Stomach (tissue), 9 donors: Measurements from ENCODE around the gene CHKB. TPM values are rescaled to one million over a fixed set of nuclear protein-coding genes. Genes with fewer than 3 reads are reported as not detected.

Experiments
- DNase-seq, 2 donors: peaks; one replicate each; pipeline versions ENCODE4 v3.0.0 to v3.0.0-alpha.2; 2013 to 2019
- H3K27ac ChIP-seq, 5 donors: fragments of 200-600 bp in 4 of 5; sonication (generic) in 4 of 5; one replicate each; pipeline ENCODE4 v1.5.1; 2013 to 2019; ENCODE audit warnings: mild to moderate bottlenecking in 1 of 5, moderate library complexity in 1 of 5
- H3K27me3 ChIP-seq, 3 donors: fragments of 200-600 bp; sonication (generic); one replicate each; pipeline ENCODE4 v1.5.1; 2017 to 2019; ENCODE audit warnings: mixed run types in 1 of 3
- H3K36me3 ChIP-seq, 4 donors: fragments of 200-600 bp; sonication (generic); 1 replicate in 3 of 4; 2 replicates in 1 of 4; pipeline ENCODE4 v1.5.1; 2016 to 2019
- H3K4me1 ChIP-seq, 4 donors: fragments of 200-600 bp; sonication (generic); one replicate each; pipeline ENCODE4 v1.5.1; 2016 to 2019
- H3K4me3 ChIP-seq, 4 donors: fragments of 200-600 bp; sonication (generic) in 3 of 4; one replicate each; pipeline ENCODE4 v1.5.1; 2016 to 2019; ENCODE audit warnings: mild to moderate bottlenecking in 1 of 4
- H3K9me3 ChIP-seq, 4 donors: fragments of 200-600 bp; sonication (generic); one replicate each; pipeline ENCODE4 v1.5.1; 2016 to 2019
- EP300 ChIP-seq: sonication (generic); formaldehyde crosslinking; IDR thresholded peaks from one replicate; pipeline ENCODE4 v1.6.1; 2017; ENCODE audit warnings: antibody characterized with exemption
- POLR2A ChIP-seq, 4 donors: fragments of 450-650 bp; IDR thresholded peaks; one replicate each; pipeline ENCODE4 v1.6.1; 2016; ENCODE audit warnings: antibody characterized with exemption in 4 of 4, control low read depth in 2 of 4, mild to moderate bottlenecking in 1 of 4, moderate library complexity in 1 of 4
- POLR2AphosphoS5 ChIP-seq, 3 donors: sonication (generic); formaldehyde crosslinking; IDR thresholded peaks; one replicate each; pipeline ENCODE4 v1.6.1; 2016; ENCODE audit warnings: antibody characterized with exemption in 3 of 3
- WGBS, 5 donors: extraction: QIAGEN DNeasy Blood & Tissue Kit in 3 of 5; methylation state at CpG; one replicate each; pipeline versions ENCODE4 v1.1.5 to v1.1.7; 2013 to 2018; 5-methylcytosine and 5-hydroxymethylcytosine counted together
- intact Hi-C: fragments of 100-400 bp; cut with DNase I; formaldehyde crosslinking; loops from one replicate; pipeline ENCODE4 v1.15.1; 2023; ENCODE audit warnings: low total_unique reads
- polyA plus RNA-seq, 3 donors: library from polyadenylated mRNA; stranded (reverse); fragments of 200-250 nt; gene quantifications; one replicate each; pipeline ENCODE4 v1.2.3, GENCODE V29; 2013
- total RNA-seq, 5 donors: library from RNA; depleted of rRNA; stranded (reverse); fragments of >200 nt; gene quantifications; one replicate each; pipeline versions ENCODE4 v1.1.0 to v1.2.3, GENCODE V29; 2014 to 2016
- TF ChIP-seq, protein P1 (sequence below), 7 experiments: fragments of 450-650 bp in 4 of 7; fragments of 200-600 bp in 3 of 7; sonication (generic) in 3 of 7; IDR thresholded peaks; one replicate each; pipeline ENCODE4 v1.5.1; 2016 to 2019; ENCODE audit warnings: antibody characterized with exemption in 7 of 7, control low read depth in 2 of 7, mild to moderate bottlenecking in 1 of 7
- donor health status: healthy with polysubstance abuse.
- donor health status: Bipolar disorder and iron deficiency.
- donor health status: healthy.

The CHKB gene
- total and polyA plus RNA-seq, 8 donors, result 31.9 to 283 (median 118) TPM

DNA sequence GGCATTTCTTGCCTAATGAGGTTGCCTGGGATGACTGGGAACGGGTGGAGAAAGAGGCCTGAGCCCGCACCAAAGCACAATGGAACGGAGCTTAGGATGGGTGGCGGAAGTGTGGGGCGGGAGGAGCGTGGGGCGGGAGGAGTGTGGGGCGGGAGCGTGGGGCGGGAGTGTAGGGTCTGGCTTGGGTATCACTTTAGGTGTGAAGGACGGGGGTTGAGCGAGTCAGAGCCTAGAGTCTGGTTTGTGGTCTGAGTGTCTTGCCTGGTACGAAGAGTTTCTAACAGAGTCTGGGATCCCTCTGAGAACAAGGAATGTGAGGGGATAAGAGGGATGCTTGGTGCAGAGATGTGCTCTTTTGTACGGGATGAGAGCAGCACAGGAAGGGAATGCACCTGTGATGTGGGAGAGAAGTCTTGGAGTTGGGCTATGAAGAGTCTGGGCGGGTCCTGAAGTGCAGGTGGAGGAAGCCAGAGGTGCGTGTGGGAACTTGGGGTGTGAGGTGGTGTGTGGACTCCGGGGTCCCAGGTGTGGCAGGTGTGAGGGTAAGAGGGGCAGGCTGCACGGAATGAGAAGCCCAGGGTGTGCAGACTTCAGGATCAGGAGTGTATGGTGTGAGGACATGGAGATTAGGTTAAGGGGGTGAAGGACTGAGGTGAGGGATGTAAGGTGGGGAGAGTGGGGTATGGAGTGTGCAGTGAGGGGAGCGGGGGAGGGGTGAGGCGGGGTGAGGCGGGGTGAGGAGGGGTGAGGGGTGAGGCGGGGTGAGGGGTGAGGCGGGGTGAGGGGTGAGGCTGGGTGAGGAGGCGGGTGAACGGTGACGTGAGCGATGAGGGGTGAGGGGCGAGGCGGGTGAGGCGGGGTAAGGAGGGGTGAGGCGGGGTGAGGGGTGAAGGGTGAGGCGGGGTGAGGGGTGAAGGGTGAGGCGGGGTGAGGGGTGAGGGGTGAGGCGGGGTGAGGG is 21.0 kb downstream of the CHKB start:
- Histone ChIP-seq H3K27ac (no peak overlapping the region), H3K36me3 (no peaks in the 10 kb centered on the region), H3K4me3 (no peak overlapping the region), H3K4me1 (peaks cover 8 to 18% (median 16%) of the 10 kb centered on the region in 4 donors), H3K27me3 (no peaks in the 10 kb centered on the region), H3K9me3 (no peaks in the 10 kb centered on the region)
- DNase-seq, result no peak
- WGBS, 5 donors, result 60 to 72% (median 69%) methylated on average over 18 to 30 of the region's 34 CpGs
- intact Hi-C loops, result no loop called here
- TF ChIP-seq EP300, result no peak
- no peak for TF ChIP-seq POLR2AphosphoS5 (IDR thresholded peaks at IDR 0.05)
- TF ChIP-seq, protein P1, sequence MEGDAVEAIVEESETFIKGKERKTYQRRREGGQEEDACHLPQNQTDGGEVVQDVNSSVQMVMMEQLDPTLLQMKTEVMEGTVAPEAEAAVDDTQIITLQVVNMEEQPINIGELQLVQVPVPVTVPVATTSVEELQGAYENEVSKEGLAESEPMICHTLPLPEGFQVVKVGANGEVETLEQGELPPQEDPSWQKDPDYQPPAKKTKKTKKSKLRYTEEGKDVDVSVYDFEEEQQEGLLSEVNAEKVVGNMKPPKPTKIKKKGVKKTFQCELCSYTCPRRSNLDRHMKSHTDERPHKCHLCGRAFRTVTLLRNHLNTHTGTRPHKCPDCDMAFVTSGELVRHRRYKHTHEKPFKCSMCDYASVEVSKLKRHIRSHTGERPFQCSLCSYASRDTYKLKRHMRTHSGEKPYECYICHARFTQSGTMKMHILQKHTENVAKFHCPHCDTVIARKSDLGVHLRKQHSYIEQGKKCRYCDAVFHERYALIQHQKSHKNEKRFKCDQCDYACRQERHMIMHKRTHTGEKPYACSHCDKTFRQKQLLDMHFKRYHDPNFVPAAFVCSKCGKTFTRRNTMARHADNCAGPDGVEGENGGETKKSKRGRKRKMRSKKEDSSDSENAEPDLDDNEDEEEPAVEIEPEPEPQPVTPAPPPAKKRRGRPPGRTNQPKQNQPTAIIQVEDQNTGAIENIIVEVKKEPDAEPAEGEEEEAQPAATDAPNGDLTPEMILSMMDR (IDR thresholded peaks at IDR 0.05), result no peak
- no peak for TF ChIP-seq POLR2A (IDR thresholded peaks at IDR 0.05)

DNA sequence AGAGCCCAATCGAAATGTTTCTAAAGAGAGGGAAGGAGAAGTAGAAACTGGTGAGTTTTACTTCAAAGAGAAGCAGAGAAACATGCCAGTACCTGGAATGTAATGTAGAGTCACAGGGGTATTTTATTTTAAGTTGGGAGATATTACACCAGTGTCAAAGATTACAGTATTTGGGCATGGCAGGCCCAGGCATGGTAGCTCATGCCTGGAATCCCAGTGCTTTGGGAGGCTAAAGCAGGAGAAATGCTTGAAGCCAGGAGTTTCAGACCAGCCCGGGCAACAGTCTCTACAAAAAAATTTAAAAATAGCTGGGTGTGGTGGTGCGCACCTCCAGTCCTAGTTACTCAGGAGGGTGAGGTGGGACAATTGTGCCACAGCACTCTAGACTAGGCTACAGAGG is 22.6 kb downstream of the CHKB start:
- DNase-seq, result no peak
- intact Hi-C loops, result no loop called here
- no peaks in the 10 kb centered on the region for H3K36me3 ChIP-seq
- H3K27ac ChIP-seq, result no peak overlapping the region
- peaks cover 8 to 18% (median 16%) of the 10 kb centered on the region in 4 donors for H3K4me1 ChIP-seq
- no peaks in the 10 kb centered on the region for H3K9me3 ChIP-seq
- 82 to 90% (median 89%) methylated on average over 3 of the region's 3 CpGs for WGBS, 5 donors
- H3K4me3 ChIP-seq, result no peak overlapping the region
- TF ChIP-seq POLR2A (IDR thresholded peaks at IDR 0.05) (no peak), EP300 (no peak), POLR2AphosphoS5 (IDR thresholded peaks at IDR 0.05) (no peak)
- TF ChIP-seq, protein P1 (IDR thresholded peaks at IDR 0.05), result no peak
- no peaks in the 10 kb centered on the region for H3K27me3 ChIP-seq

DNA sequence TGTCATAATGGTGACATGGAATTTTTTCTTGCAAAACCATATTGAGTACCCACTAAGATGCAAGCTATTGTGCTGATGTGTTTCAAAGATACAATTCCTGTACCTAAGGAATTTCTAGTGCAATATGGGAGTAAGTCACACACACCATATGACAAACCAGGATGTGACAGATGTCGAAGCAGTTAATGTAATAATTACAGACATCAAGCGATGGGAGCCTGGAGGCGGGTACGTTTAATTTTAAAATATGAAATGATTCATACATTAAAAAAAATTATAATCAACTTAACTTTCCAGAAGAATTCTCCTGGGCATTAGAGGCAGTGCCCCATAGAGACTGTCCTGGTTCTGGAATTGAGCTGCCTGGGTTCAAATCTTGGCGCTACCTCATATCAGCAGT is 25.9 kb downstream of the CHKB start:
- H3K4me3 ChIP-seq, result no peak overlapping the region
- 84 to 92% (median 88%) methylated on average over 5 of the region's 5 CpGs for WGBS, 5 donors
- TF ChIP-seq, protein P1 (IDR thresholded peaks at IDR 0.05), result no peak
- TF ChIP-seq EP300 (no peak), POLR2AphosphoS5 (IDR thresholded peaks at IDR 0.05) (no peak), POLR2A (IDR thresholded peaks at IDR 0.05) (no peak)

DNA sequence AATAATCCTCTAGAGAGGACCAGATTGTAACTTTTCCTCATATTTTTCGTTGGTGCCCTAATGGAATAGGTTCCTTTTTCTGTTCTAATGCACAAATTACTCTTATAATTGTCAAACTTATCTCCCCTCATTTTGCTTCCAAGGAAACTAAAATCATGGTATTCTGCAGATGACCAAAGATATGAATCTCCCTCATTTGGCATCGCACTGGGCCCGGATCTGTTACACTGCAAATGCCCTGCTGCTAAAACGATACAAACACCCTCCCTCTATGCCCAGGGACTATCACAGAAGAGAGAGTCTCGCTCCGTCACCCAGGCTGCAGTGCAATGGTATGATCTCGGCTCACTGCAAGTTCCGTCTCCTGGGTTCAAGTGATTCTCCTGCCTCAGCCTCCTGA is 29.3 kb downstream of the CHKB start:
- H3K4me1 ChIP-seq, result peaks cover 9 to 16% (median 10%) of the 10 kb centered on the region in 4 donors
- no peak for DNase-seq
- intact Hi-C loops, result loop anchor here (10.0 kb wide), 1 partner anchor 61 kb away; no protein-coding TSS in a partner anchor
- no peaks in the 10 kb centered on the region for H3K9me3 ChIP-seq
- 75 to 91% (median 84%) methylated on average over 8 of the region's 8 CpGs for WGBS, 5 donors
- H3K27ac ChIP-seq, result no peak overlapping the region
- H3K4me3 ChIP-seq, result no peak overlapping the region
- no peaks in the 10 kb centered on the region for H3K36me3 ChIP-seq
- TF ChIP-seq POLR2A (IDR thresholded peaks at IDR 0.05) (no peak), POLR2AphosphoS5 (IDR thresholded peaks at IDR 0.05) (no peak), EP300 (no peak)
- TF ChIP-seq, protein P1 (IDR thresholded peaks at IDR 0.05), result no peak
- H3K27me3 ChIP-seq, result peaks cover 5 to 27% (median 11%) of the 10 kb centered on the region in 3 donors

More for the DNA sequence above, 25.9 kb downstream of the CHKB start:
- Histone ChIP-seq H3K36me3 (no peaks in the 10 kb centered on the region), H3K4me1 (no peaks in the 10 kb centered on the region), H3K9me3 (no peaks in the 10 kb centered on the region), H3K27ac (no peak overlapping the region), H3K27me3 (no peaks in the 10 kb centered on the region)
- intact Hi-C loops, result loop anchor here (10.0 kb wide), 1 partner anchor 58 kb away; no protein-coding TSS in a partner anchor
- DNase-seq, result no peak
